ENCODE results near the gene CHI3L1.

The CHI3L1 gene

GRCh38 chr1:203136409-203137042 lies 50.0 kb downstream of the CHI3L1 start:
- Histone ChIP-seq H3K27ac (peak overlapping the region in 8 of 11 experiments; percentile 10 to 68 (median 48); a peak in 9 of 22 replicates), H3K4me3 (no peak overlapping the region), H3K4me1 (peaks cover 51 to 83% (median 71%) of the 10 kb centered on the region in 10 experiments), H4K20me1 (peaks cover 0 to 18% (median 0%) of the 10 kb centered on the region in 11 experiments; a peak in 2 of 22 replicates), H3K27me3 (peaks cover 0 to 3% (median 0%) of the 10 kb centered on the region in 11 experiments; a peak in 2 of 22 replicates), H3K36me3 (no peaks in the 10 kb centered on the region), H3K9ac (peak overlapping the region in 2 of 11 experiments; percentile 5 to 20; a peak in 2 of 22 replicates), H3K4me2 (peak overlapping the region; percentile 75 to 92 (median 85)), H3K9me3 (replicated peaks in 1 of 11) (no peaks in the 10 kb centered on the region)
- TF ChIP-seq Cebpa-rat (IDR thresholded peaks at IDR 0.05), result no peak

- peak overlapping the region; percentile 75 to 92 (median 85) for H3K4me2 ChIP-seq
- peaks cover 0 to 18% (median 0%) of the 10 kb centered on the region in 11 experiments; a peak in 2 of 22 replicates for H4K20me1 ChIP-seq
- H3K9ac ChIP-seq, result peak overlapping the region in 4 of 11 experiments; percentile 5 to 33 (median 26); a peak in 7 of 22 replicates
- peaks cover 0 to 8% (median 0%) of the 10 kb centered on the region in 11 experiments; a peak in 2 of 22 replicates for H3K27me3 ChIP-seq
- peak overlapping the region in 8 of 11 experiments; percentile 10 to 68 (median 50); a peak in 13 of 22 replicates for H3K27ac ChIP-seq
- peaks cover 43 to 82% (median 67%) of the 10 kb centered on the region in 10 experiments for H3K4me1 ChIP-seq
- no peaks in the 10 kb centered on the region for H3K36me3 ChIP-seq
- no peaks in the 10 kb centered on the region for H3K9me3 ChIP-seq (replicated peaks in 1 of 11)
- H3K4me3 ChIP-seq, result peak overlapping the region in 1 of 10 experiments; percentile 9; a peak in 2 of 20 replicates
- no peak for TF ChIP-seq Cebpa-rat (IDR thresholded peaks at IDR 0.05)
Observed at GRCh38 chr1:203135636-203136305, 50.7 kb downstream of the CHI3L1 start.

- Histone ChIP-seq H3K9me3 (replicated peaks in 1 of 11) (no peaks in the 10 kb centered on the region), H3K27me3 (peaks cover 1 to 9% (median 4%) of the 10 kb centered on the region in 11 experiments; a peak in 20 of 22 replicates), H3K9ac (peak overlapping the region in 8 of 11 experiments; percentile 11 to 53 (median 22); a peak in 7 of 22 replicates), H3K4me3 (peak overlapping the region in 1 of 10 experiments; percentile 16; a peak in 1 of 20 replicates), H3K36me3 (no peaks in the 10 kb centered on the region), H3K27ac (peak overlapping the region in 9 of 11 experiments; percentile 23 to 68 (median 57); a peak in 16 of 22 replicates), H3K4me1 (peaks cover 56 to 82% (median 77%) of the 10 kb centered on the region in 10 experiments), H4K20me1 (peaks cover 0 to 27% (median 0%) of the 10 kb centered on the region in 11 experiments; a peak in 3 of 22 replicates), H3K4me2 (peak overlapping the region; percentile 75 to 92 (median 85))
- peak in 7 of 11 experiments; percentile 23 to 68 (median 60); a peak in 7 of 22 replicates for TF ChIP-seq Cebpa-rat (IDR thresholded peaks at IDR 0.05)
Observed at GRCh38 chr1:203133970-203134725, 52.4 kb downstream of the CHI3L1 start.

- Histone ChIP-seq H3K9me3 (replicated peaks in 1 of 11) (no peaks in the 10 kb centered on the region), H3K27me3 (peaks cover 26 to 34% (median 29%) of the 10 kb centered on the region in 11 experiments), H4K20me1 (peaks cover 0 to 45% (median 0%) of the 10 kb centered on the region in 11 experiments; a peak in 3 of 22 replicates), H3K4me2 (peak overlapping the region in 9 of 11 experiments; percentile 22 to 75 (median 52); a peak in 18 of 22 replicates), H3K4me3 (no peak overlapping the region), H3K4me1 (peaks cover 76 to 95% (median 92%) of the 10 kb centered on the region in 10 experiments), H3K9ac (no peak overlapping the region), H3K27ac (no peak overlapping the region), H3K36me3 (no peaks in the 10 kb centered on the region)
- no peak for TF ChIP-seq Cebpa-rat (IDR thresholded peaks at IDR 0.05)
Observed at GRCh38 chr1:203131548-203132200, 54.8 kb downstream of the CHI3L1 start.

GRCh38 chr1:203130358-203130985 lies 56.0 kb downstream of the CHI3L1 start:
- Histone ChIP-seq H3K4me3 (no peak overlapping the region), H3K4me2 (peak overlapping the region; percentile 23 to 78 (median 53); a peak in 20 of 22 replicates), H3K36me3 (no peaks in the 10 kb centered on the region), H3K9ac (no peak overlapping the region), H3K4me1 (peaks cover 76 to 95% (median 92%) of the 10 kb centered on the region in 10 experiments), H3K9me3 (replicated peaks in 1 of 11) (no peaks in the 10 kb centered on the region), H4K20me1 (peaks cover 0 to 39% (median 0%) of the 10 kb centered on the region in 11 experiments; a peak in 2 of 22 replicates), H3K27ac (no peak overlapping the region), H3K27me3 (peaks cover 28 to 42% (median 35%) of the 10 kb centered on the region in 11 experiments)
- TF ChIP-seq Cebpa-rat (IDR thresholded peaks at IDR 0.05), result no peak

GRCh38 chr1:203129501-203130231 lies 56.8 kb downstream of the CHI3L1 start:
- no peak overlapping the region for H3K9ac ChIP-seq
- H4K20me1 ChIP-seq, result peaks cover 0 to 39% (median 0%) of the 10 kb centered on the region in 11 experiments; a peak in 2 of 22 replicates
- H3K4me3 ChIP-seq, result no peak overlapping the region
- no peak for TF ChIP-seq Cebpa-rat (IDR thresholded peaks at IDR 0.05)
- H3K27me3 ChIP-seq, result peaks cover 31 to 43% (median 36%) of the 10 kb centered on the region in 11 experiments
- no peaks in the 10 kb centered on the region for H3K9me3 ChIP-seq (replicated peaks in 1 of 11)
- H3K4me2 ChIP-seq, result peak overlapping the region; percentile 23 to 78 (median 53)
- H3K27ac ChIP-seq, result no peak overlapping the region
- no peaks in the 10 kb centered on the region for H3K36me3 ChIP-seq
- peaks cover 76 to 95% (median 92%) of the 10 kb centered on the region in 10 experiments for H3K4me1 ChIP-seq

Measured in BLaER1 treated with 17β-estradiol and CSF1 and Interleukin-3, amounts not matched to agents 10 nM and 100 nM (cell line).